GM23248 (cell line): Measurements from ENCODE around the gene KCTD2.

Experiments
- EZH2 ChIP-seq: fragments of 200-600 bp; sonication (generic); IDR thresholded peaks from 2 replicates; pipeline ENCODE4 v1.6.1; 2018; ENCODE audit warnings: antibody characterized with exemption, mild to moderate bottlenecking; ENCODE audit not compliant: insufficient read depth, poor library complexity, severe bottlenecking
- EZH2phosphoT487 ChIP-seq: fragments of 200-600 bp; sonication (generic); IDR thresholded peaks from 2 replicates; pipeline ENCODE4 v1.6.1; 2018; ENCODE audit warnings: antibody characterized with exemption, moderate library complexity, mild to moderate bottlenecking, low read depth; ENCODE audit not compliant: insufficient read depth

- TF ChIP-seq EZH2phosphoT487 = no peak
- no peak for TF ChIP-seq EZH2
Observed at GRCh38 chr17:75032720-75033280, 14.2 kb upstream of the KCTD2 start.
